Left renal cortex interstitium (tissue), 4 donors: ENCODE measurements around the gene CEP295NL. TPM values are rescaled to one million over a fixed set of nuclear protein-coding genes. Genes with fewer than 3 reads are reported as not detected.
"Not testable (repeated sequence)": the region's sequence is repeated elsewhere in the genome, so short reads cannot be mapped to it uniquely, and the experiment has no call there.

ENCODE experiments used
- DNase-seq, 4 donors: peaks; one replicate each; pipeline ENCODE4 v3.0.0-alpha.2; 2013; ENCODE audit warnings: low read depth in 4 of 4, low spot score in 2 of 4, missing footprints in 1 of 4
- polyA plus RNA-seq, 4 donors: library from polyadenylated mRNA; unstranded; fragments of 120-200 nt; gene quantifications; one replicate each; pipeline ENCODE4 v1.2.1, GENCODE V29; 2013; ENCODE audit not compliant: insufficient read length in 4 of 4

Gene CEP295NL, protein sequence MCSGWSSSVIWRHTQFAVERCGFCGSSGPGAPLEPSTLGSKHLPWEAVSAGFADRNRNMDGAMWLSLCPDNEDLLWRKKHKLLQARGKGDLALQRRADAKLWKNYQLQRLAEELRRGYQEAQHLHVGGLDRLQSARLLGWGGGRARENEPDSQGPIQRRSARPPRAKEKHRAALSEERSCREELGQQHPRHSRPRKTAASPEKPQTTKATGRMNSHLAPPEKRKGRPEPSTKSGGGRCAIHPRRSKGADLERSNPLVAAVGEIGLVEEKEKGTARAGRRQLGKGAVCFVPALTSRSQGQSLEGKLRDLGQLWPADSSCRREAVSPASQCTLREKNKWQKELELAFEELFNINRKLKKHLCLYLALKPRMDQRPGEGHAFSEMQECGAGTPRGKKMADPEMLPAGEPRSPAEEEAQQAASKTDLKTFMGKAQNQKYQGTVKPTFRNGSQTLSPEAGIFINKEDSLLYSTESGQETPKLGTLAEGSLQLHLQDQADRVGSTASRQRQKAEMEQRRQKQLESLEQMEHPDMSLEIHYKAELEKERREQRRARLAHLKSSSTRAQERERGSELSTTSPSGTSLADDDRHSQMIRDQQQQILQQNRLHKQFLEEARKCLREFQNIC
- 1 to 10 TPM in 1 of 4 donors, under 1 TPM in 2, not detected in 1; 0.08 to 1.1 (median 0.54) TPM for polyA plus RNA-seq

DNA sequence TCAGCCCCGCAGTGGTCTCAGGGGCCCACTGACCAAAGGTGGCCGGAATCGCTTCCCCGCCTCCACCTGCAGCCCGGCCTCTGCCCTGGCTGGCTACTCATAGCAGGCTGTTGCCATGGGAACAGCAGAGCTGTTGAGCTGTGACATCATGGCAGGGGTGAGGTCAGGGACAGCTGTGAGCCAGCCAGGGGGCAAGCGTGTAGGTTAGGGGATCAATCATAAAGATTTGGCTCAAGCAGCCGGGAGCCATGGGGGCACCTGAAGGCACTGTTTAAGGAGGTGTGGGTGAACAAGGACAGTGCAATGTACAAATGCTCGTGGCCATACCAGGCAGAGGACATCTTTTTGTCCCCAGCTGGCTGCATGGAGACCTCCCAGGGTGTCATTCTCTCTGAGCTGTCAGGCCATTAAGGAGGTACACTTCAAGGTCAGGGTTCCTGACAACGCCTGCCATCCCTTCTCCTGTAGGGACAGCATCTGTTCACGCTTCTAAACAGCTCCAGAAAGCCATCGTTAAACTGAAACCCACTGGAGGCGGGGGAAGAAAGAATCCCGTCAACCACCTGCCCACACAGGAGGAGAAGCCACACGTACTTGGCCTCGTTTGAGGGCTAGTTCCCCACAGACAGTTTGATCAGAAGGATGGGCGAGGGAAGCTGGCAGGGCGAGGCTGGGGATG, at the start of gene CEP295NL:
Gene CEP295NL (minus strand): TSS at position 101 of the 679 bp plus-strand sequence. CDS start 1,373 bp downstream, outside the sequence.
- DNase-seq, result peak in 1 of 4 donors; percentile 70

DNA sequence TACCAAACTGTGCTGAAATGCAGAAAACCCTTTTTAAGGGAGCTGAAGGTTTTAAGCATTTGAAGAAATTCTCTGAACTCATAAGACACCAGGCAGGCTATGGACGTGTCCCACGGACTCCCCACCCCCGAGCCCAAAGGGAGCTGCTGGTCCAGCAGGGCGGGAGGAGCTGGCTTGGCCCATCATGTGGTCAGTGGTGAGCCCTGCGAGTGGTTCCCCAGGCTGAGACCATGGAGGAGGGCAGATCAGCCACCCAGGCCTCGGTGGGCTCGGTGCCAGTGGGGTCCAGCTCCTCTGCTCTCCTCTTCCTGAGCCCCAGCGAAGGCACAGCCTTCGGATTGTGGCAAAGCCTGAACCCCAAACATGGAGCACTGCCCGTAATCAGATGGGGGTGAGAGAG, 49.7 kb upstream of the CEP295NL start:
- no peak for DNase-seq

DNA sequence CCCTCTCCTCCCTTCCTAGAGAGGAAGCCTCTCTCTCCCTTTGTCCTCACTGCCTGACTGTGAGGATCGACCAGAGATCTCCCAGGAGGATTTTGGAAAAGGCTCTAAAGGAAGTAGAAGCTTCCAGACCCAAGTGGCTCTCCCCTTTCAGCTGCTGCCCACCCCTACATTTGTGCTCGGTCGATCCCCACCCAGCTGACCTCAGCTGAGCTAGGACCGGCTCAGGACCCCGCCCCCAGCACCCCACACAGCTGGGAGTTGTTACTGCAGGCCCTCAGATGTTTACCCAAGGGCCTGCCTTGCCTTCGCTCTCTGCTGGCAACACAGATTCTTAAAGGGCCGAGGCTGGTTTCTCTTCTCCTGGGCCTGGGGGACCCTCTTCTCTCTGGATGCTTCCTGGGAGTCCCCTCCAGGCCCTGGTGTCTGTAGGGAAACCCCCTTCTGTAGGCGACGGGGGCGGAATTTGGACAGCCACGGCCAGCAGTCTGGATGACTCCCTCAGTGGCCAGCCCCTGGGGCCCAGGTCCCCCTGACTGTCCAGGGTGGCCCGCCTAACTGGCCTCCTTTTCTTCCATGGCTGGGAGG, 49.1 kb upstream of the CEP295NL start:
- DNase-seq, result no peak

DNA sequence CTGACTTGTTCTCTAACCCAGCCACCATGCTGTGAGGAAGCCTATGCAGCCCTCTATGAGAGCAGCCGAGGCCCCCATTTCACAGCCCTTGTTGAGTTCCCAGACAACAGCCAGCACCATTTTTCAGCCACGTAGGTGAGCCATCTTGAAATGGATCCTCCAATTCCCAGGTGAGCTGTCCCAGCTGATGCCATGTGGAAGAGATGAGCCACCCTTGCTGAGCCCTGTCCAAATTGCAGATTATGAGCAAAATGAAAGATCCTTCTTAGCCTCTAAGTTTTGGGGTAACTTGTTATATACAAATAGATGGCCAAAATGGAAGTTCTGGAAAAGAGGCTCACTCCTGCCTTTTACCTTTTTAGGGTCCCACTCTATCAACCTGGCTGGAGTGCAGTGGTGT, 47.9 kb upstream of the CEP295NL start:
- no peak for DNase-seq

DNA sequence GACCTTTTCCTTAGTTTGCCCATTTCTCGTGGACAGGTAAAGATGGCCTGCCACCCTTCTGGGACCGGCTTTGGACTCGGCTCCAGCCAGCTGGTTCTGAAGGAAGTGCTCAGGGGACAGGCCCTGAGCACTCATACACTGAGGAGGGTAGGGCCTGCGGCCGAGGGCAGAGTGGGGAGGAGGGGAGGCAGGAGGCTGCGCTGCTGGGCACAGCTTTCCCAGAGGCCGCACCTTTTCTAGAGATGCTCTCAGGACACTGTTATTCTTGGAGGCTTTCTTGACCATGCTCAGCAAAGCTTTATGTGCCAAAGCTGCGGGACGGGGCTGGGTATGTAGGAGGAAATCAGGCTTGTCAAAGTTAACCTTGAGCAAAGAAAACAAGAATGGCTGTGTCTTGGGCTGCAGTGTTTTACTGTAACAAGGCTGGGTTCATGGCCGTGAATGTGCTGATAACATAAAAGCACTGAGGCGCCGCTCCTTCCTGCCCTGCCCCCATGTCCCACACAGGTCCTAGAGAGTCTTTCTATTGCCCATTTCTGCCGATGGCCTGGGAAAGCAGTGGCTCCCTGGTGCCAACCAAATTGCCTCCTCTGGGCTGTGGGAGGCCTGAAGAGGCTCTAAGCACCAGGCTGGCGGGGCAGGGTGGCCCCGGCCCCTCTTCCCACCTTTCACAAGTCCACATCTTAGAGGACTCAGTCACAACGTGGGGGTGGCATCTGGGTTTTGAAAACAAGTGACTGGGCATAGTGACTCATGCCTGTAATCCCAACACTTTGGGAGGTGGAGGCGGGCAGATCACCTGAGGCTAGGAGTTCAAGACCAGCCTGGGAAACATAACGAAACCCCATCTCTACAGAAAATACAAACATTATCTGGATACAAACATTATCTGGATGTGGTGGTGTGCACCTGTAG, 44.5 kb upstream of the CEP295NL start:
- DNase-seq, result no peak

DNA sequence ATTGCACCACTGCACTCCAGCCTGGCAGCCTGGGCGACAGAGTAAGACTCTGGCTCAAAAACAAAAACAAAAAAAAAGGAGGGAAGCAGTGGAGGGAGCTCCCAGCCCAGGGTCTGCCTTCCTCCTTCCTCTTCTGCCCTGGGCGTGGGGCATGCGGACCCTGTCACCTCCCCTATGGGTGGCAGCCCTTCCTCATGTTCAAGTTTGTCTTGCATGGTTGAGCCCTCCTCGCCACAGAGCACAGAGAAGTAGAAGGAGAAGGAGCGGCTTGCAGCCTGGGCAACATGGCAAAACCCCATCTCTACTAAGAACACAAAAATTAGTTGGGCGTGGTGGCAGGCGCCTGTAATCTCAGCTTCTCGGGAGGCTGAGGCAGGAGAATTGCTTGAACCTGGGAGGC, 43.6 kb upstream of the CEP295NL start:
- DNase-seq, result no peak

DNA sequence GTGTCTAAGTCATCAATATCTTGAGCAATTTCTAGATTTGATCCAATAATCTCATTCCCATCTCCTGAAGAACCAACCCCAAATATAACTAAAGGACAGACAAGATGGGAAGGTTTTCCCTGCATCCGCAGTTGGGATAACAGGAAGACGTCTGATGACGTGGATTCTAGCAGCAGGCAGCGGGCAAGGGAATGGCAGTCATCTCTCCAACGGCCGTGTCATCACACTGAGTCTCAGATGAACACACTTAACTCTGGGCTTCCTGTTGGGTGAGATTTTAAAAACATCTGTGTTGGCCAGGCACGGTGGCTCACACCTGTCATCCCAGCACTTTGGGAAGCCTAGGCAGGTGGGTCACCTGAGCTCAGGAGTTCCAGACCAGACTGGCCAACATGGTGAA, 43.1 kb upstream of the CEP295NL start:
- no peak for DNase-seq

DNA sequence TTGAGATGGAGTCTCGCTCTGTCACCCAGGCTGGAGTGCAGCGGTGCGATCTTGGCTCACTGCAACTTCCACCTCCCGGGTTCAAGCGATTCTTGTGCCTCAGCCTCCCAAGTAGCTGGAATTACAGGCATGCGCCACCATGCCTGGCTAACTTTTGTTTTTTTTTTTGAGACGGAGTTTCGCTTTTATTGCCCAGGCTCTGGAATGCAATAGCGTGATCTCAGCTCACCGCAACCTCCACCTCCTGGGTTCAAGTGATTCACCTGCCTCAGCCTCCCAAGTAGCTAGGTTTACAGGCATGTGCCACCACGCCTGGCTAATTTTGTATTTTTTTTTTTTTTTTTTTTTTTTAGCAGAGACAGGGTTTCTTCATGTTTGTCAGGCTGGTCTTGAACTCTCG, 42.5 kb upstream of the CEP295NL start:
- DNase-seq, result not testable (repeated sequence)

DNA sequence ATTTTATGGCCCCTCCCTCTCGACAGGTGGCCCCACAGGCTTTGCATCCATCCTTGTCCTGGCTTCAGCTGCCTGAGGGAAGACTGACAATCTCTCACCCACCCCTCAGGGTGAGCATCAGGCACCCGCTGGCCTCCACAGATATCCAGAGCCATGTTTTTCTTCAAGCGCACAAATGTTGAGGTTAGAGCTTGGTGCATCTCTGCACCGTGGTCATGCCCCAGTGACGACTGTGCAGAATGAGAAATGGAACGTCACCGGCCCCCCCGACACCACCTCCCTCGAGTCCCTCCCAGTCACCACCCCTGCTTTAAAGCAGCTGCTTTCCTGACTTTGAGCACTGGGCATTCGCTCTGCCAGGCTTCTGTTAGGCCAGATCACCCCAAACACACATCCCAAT, 42.0 kb upstream of the CEP295NL start:
- DNase-seq, result no peak

DNA sequence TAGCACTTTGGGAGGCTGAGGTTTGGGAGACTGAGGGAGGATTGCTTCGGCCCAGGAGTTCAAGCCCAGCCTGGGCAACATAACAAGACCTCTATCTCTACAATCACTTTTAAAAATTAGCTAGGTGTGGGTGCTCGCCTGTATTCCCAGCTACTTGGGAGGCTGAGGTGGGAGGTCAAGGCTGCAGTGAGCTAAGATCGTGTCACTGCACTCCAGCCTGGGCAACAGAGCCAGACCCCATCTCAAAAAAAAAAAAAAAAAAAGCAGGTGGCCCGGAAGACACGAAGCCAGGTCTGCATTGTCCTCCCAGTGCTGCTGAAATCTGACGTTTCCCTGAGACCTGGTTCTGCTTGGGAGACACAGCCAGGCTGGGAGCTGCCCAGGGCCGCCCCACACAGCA, 41.0 kb upstream of the CEP295NL start:
- DNase-seq, result no peak

DNA sequence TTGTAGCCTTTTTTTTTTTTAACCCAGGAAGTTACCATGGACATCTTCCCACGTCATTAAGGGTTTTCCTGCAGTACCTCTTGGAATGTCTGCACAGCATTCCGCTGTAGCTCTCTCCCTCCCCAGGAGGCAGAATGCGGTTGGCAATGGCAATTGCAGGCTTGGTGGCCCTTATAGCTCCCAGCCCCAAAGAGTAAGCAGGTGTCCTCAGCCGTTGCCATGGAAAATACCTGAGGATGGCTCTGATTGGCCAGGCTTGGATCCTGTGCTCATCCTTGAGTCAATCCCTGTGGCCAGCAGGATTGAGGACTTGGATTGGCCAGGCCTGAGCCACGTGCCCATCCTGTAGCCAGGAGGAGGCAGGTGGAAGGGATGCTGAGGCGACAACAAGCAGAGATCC, 37.7 kb upstream of the CEP295NL start:
- no peak for DNase-seq

DNA sequence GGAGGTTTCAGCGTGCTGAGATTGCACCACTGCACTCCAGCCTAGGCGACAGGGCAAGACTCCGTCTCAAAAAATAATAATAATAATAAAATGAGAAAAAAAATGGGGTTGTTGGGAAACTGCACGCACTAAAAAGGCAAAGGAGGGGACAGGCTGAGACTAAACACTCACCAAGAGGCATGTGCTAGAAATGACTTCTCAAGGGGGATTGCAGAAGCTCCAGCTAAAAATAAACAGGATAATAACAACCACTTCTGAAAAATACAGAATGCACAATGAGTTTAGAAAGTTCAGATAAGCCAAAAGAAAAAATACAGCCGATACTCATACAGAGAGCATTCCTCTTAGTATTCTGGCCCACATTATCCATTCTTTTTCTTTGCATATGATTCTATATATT, 37.3 kb upstream of the CEP295NL start:
- DNase-seq, result no peak

DNA sequence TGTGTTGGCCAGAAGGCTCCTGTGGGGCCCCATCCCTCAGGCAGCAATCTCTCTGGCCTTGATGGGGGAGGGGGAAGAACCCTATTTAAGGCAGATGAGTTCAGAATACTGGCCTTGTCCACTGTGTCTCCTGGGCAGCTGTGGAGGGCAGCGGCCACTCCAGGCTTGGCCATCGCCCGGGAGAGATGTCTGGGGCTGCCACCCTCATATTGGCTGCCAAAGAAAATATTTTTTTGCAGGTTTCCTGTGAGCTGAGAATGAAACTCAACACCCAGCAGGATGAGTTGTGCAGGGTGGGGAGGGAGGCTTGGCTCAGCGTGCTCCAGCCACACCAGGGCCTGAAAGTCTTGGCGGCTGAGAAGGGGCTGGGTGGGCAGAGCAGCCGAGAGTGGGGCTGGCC, 36.6 kb upstream of the CEP295NL start:
- DNase-seq, result no peak

DNA sequence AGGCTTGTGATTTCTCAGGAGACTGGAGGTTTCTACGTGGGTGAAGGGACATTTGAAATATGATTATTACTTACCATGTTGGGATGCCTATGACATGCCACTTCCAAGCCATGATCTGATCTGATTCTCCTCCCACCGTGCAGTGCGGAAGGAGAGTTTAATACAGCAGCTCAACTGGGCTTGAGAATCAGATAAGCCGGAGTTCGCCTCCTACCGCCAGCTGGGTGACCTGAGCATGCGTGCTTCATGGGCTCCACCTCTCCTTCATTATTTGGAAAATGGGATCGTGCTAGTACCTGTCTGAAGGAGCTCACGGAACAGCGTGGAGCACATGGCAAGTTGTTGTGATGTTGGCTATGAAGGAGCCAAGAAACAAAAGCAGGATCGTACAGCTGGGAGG, 34.6 kb upstream of the CEP295NL start:
- no peak for DNase-seq

DNA sequence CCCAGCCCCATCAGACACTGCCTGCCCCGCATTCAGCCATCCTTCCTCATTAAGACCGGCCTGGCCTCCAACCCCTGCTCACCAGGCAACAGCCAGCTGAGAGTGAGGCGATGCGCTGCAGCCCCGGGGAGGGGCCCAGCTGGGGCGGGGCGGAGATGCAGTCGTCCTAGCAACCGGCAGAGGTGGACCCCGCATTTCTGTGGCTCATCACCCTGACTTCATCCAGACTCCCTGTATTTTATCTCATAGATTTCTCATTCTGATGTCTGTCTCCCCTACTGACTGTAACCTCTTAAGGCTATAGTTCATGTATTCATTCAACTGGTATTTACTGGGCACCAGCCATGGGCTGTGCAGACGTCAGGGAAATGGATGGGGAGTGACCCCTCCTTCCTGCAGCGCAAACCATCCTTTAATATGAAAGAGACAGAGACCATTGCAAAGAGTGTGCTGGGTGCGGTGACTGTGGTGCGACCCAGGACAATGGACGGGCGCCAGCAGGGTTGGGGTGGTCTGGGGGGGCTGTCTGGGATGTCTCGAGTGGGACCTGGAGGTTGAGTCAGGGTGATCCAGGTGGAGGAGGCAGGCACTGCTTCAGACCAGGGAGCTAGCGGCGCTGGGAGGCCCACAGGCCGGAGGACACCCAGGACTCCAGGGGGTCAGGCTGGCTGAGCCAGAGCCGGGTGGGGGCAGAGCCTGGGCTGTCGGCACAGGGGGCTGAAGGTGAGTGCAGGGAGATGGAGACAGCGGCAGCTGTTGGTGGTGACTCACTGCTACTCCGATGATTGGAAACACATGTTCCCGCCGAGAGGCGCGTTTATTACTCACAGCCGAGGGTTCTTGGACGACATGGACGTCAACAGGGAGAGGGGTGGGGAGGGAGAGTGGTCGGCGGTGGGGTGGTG, 32.7 kb upstream of the CEP295NL start:
- DNase-seq, result no peak

DNA sequence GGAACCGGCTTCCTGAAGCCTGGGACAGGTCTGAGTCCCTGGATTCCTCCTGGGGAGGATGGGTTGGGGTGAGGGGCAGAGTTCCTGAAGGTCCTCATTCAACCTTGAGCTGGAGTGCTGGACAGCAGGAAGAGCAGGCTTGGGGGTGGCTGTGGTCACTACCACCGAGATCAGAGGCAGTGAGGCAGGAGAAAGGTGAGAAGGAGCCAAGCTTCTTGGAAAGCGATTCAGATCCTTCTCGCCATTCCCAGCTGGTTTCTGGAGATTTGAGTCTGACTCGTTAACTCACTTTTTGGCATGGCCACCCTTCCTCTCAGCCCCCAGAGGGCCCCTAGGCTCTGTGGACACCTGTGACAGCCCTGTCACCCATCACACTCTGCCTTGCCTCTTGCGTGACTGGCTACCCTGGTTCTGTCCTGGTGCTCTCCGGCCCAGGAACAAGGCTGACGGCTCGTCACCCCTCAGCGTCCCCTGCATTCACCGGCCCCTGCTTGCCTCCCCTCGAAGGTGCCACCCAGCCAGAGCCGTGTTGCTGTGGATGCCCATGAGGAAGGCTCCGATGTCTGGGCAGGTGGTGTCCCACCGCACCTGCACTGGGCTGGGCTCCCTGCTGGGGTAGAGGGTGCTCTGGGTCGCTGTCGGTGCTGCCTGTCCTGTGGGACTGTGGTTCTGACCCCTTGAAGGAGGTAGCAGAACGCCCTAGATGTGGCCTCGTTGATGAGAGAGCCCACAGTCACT, 31.8 kb upstream of the CEP295NL start:
- no peak for DNase-seq

DNA sequence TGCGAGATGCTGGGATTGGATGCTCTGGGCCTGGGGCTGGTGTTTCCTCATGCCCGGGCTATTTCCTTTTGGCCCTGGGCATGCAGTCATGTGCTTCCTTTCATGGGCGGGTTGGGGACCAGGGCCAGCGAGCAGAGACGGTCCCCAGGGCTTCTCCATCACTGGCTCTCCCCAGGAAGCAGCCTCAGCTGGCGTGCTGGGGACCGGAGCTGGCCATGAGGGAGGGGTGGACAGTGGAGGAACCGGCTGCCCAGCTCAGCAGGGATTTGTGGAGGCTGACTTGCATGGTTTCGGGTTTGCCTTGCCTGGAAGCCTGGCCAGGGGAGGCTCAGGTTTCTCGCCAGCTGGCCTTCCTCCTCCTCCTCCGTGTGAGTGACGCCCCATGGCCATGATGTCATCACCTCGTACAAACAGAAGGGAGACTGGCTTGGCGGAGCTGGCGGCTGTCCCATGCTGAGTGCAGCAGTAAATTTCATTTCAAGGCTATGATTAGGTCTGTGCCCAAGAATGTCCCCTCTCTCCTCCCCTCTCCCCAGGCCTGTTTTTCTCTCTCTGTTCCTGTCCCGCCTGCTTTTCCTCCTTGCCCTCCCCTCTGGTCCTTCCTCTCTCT, 31.1 kb upstream of the CEP295NL start:
- peak; percentile 74 to 90 (median 82) for DNase-seq
